HG03097 (cell line): ENCODE measurements around the gene SDHD.
A peak's percentile ranks its signal among the peaks of the same experiment; 100 is the strongest.
"Not testable (repeated sequence)": the region's sequence is repeated elsewhere in the genome, so short reads cannot be mapped to it uniquely, and the experiment has no call there.

Experiments used
- ATAC-seq: cut with Tn5 transposase; IDR thresholded peaks from one replicate; pipeline ENCODE4 v1.9.1; 2021; ENCODE audit not compliant: unreplicated experiment, low FRiP score

The SDHD gene

GRCh38 chr11:112086422-112087191, at the start of gene SDHD, which contains the start of gene TIMM8B:
Gene SDHD, plus strand, starts transcription at chr11:112086873. Its CDS starts 35 bp downstream, at chr11:112086908.
Gene TIMM8B, minus strand, starts transcription at chr11:112086756. Its CDS starts 33 bp downstream, at chr11:112086723.
- peak; percentile 74 for ATAC-seq

DNA sequence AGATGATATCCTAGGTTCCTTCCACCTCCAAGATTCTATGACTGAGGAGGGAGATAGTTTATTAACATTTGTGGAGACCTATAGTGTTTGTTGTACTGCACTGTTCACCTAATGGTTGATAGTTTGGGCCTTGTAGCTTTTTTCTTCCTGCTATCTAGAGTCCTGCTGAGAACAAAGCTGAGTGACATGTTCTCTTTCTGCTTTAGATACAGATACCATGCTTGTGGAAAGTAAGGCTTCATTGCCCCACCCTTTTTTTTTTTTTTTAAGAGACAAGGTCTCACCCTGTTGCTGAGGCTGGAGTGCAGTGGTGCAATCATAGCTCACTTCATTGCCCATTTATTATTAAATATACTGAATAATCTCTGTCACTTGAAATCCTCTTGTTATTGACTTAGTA, 49.1 kb upstream of the SDHD start:
- no peak for ATAC-seq

- ATAC-seq: no peak
Observed at GRCh38 chr11:112042161-112042960, 44.3 kb upstream of the SDHD start.

- ATAC-seq: no peak
Observed at GRCh38 chr11:112042961-112043304, 43.7 kb upstream of the SDHD start.

DNA sequence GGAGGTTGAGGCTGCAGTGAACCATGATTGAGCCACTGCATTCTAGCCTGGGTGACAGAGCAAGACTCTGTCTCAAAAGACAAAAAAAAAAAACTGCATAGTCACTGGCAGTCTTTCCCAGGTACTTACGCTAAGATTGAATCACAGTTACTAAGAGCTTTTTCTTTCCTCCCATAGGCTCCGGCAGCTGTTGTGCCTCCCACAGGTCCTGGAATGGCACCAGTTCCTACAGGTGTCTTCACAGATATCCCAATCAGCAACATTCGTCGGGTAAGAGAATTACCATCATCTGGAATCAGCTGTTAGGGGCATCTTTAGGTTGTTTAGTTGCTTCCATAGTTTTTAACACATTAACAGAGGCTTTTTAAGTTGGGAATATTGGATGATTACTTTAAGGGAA, 41.7 kb upstream of the SDHD start:
- no peak for ATAC-seq

DNA sequence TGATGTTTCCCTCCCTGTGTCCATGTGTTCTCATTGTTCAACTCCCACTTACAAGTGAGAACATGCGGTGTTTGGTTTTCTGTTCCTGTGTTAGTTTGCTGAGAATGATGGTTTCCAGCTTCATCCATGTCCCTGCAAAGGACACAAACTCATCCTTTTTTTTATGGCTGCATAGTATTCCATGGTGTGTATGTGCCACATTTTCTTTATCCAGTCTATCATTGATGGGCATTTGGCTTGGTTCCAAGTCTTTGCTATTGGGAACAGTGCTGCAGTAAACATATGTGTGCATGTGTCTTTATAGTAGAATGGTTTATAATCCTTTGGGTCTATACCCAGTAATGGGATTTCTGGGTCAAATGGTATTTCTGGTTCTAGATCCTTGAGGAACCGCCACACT, 40.0 kb upstream of the SDHD start:
- ATAC-seq: not testable (repeated sequence)

- ATAC-seq: not testable (repeated sequence)
Observed at GRCh38 chr11:112048256-112048655, 38.4 kb upstream of the SDHD start.

DNA sequence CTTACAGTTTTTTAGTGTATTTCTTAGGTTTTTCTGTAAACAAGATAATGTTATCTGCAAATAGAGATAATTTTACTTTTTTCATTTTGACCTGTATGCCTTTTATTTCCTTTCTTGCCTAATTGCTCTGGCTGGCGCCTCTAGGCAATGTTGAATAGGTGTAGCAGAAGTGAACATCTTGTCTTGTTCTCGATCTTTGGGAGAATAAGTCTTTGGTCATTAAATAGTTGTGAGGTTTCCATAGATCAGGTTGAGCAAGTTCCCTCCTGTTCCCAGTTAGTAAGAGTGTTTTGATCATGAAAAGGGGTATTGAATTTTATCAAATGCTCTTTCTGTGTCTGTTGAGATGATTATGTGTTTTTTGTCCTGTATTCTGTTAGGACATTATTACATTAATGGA, 36.9 kb upstream of the SDHD start:
- no peak for ATAC-seq

DNA sequence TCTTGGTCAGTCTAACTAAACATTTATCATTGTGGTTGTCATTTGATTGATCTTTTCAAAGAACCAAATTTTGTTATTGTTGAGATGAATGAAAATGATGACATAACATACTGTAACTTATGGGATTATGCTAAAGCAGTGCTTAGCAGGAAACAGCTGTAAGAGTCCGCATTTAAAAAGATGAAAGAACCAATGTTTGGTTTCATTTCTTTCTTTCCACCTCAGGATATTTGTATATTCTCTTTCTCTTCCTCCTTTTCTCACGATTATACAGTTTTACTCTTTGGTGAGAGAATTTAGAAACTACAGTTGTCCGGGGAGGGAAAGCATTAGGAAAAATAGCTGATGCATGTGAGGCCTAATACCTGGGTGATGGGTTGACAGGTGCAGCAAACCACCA, 36.0 kb upstream of the SDHD start:
- peak; percentile 63 for ATAC-seq

DNA sequence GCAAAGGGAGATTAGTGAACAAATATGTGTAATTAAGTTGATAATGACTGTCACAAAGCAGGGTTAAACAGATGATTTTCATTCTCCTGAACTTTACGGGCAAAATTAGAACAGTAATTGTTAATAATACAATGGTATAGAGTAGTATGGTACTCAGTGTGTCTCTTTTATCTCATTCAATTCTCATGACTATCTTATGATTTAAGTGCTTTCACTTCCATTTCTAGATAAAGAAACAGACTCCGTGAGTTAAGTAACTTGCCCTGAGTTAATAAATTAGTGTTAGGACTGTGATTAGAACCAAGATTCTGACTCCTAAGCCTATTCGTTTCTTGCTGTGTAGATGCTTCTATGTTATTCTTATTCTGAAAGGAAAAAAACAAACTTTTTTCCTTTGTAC, 34.9 kb upstream of the SDHD start:
- ATAC-seq: no peak

DNA sequence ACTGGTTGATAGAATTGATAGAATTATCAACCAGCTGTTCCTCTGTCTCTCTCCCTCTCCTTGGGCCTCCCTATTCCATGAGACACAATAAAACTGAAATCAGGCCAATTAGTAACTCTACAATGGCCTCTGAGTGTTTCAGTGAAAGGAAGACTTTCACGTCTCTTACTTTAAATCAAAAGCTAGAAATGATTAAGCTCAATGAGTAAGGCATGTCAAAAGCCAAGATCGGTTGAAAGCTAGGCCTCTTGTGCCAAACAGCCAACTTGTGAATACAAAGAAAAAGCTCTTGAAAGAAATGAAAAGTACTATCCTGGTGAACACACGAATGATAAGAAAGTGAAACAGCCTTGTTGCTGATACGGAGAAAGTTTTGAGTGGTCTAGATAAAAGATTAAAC, 29.5 kb upstream of the SDHD start:
- ATAC-seq: no peak

GRCh38 chr11:112058103-112058502, 28.6 kb upstream of the SDHD start:
- ATAC-seq: no peak

GRCh38 chr11:112062923-112063322, 23.8 kb upstream of the SDHD start:
- no peak for ATAC-seq

DNA sequence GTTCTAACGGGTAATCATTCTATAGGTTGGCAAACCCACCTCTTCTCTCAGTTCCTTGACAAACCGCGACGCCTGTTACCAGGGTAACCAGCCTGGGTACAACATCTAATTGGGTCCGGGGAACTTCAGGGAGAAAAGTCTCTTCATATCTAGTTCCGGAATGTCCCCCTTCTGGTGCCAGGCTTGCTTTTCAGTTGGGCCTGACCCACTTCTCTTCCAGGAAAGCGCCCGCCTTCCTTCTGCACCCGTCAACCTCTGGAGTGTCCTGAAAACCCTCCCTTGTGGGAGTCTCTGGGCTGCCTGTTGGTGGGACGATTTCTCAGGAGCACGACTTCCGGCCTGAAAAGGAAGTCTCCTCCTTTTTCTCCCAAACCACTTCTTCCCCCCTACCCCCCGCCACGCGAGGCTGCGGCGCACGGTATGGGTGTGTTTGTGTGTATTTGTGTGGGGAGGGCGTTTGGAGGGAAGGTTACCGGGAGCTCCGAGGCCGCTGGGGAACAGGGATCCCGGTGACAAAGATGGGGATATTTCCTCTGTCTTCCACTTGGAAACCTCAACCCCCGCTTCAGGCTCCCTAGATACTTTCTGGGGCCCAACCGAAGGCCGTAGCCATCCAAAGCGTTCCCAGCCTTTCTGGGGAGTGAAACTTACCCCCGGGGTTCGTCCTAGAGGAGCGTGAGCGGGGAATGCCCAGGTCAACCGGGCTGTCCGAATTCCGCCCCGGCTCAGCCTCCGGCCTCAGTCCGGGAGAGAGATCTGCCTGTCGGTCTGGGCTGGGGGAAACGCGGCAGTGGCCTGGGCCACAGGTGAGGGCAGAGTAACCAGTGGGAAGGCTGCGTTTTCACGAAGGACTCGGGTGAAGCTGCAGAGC, 12.5 kb upstream of the SDHD start, which contains the start of the genes NKAPD1 and PIH1D2:
TSS of gene NKAPD1 (plus strand) at position 359 of the 871 bp plus-strand sequence. CDS start 1,276 bp downstream, outside the sequence.
TSS of gene PIH1D2 (minus strand) at position 77 of the 871 bp plus-strand sequence. CDS start 843 bp downstream, outside the sequence.
- ATAC-seq: peak; percentile 67

DNA sequence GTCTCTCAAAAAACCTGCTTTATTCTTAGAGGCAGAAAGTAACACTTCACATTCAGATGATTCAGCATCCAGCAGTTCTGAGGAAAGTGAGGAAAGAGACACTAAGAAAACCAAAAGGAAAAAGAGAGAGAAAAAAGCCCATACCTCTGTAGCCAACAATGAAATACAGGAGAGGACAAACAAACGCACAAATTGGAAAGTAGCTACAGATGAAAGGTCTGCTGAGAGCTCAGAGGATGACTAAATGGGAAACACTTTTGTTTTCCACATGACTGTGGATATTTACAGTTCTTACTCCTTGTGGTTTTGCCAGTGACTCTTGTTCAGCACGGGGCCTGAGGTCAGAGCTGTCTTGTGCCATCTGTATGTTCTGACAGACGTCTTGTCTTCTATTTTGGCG, 3.9 kb upstream of the SDHD start:
- no peak for ATAC-seq

DNA sequence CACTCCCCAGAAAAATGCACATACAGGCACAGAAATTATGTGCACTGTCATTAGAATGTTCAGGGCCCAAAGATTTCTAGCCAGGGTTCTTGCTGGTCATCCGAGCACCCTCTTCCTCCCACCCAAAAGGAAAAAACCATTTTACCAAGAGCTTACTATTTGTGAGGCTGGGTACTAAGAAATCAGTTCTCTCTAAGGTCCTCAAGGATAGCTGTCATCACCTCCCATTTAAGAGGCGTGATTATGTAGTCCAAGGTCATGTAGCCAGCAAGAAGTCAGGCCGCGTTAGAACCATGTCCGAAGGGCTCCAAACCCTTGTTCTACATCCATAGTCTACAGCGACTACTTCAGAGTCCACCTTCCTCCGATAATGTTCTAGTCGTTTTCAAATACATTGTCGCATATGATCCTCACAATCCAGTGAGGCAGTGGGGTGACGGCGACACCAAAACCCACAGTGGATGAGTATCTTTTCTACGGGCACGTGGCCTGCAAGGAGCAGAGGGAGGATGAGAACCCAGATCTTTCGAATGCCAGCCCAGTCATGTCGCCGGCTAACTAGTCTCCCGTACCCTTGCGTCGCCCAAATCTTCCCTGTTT, 751 bp upstream of the SDHD start:
- peak; percentile 23 for ATAC-seq

DNA sequence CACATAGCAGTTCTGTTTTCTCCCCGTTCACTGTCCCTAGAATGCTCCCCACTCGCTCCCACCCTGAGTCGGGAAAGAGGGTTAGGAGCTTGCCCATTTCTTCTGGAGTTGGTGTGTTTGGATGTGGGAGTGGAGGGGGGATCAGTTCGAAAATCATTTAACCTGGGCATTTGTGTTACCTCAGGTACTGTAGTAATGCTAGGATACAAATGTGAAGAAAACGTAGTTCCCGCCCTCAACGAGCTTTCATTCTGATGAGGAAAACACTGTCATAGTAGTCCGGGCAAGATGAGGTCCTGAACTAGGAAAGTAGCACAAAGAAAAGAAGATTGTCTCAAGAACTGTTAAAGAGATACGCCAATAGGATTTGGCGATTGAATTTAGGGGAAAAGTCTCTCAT, 539 bp downstream of the SDHD start:
- ATAC-seq: peak; percentile 4

DNA sequence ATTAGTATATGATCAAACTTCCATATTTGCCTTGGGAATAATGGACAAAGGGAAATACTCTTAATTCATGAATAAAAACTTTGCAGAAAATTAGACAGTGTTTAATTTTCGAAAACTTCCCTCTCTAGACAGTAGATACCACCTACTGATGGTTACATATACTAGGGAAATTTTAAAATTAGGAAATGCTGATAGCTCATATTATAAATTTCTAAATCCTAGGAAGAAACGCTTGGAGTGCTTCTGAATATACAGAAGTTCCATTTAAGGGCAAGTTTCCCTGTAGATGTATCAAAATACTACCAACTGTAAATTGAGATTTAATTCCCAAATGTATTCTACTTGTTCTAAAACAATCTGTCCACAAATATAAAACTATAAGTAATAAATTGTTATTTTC, 8.6 kb downstream of the SDHD start:
- ATAC-seq: not testable (repeated sequence)

DNA sequence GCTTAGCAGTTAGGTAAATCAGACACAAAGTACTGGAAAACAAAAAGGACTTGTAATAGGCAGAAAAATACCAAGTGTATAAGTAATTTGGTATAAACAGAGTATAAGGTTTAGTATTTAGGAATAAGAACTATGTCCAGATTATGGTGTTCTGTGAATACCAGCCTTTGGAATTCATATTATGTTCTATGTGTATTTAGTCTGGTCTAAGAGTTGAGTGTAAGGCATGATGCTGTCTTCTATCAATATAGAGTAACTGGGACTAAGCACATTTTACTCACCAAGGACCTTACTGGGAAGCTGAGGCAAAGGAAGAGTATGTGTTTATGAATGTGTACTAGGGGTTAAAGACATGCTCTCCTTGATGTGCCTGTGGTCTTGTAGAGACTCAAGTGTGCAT, 9.5 kb downstream of the SDHD start:
- no peak for ATAC-seq
